A549 (cell line): ENCODE measurements around the gene PPP5C. TPM values are rescaled to one million over a fixed set of nuclear protein-coding genes. Genes with fewer than 3 reads are reported as not detected.
A peak's percentile ranks its signal among the peaks of the same experiment; 100 is the strongest.
"Not testable (repeated sequence)": the region's sequence is repeated elsewhere in the genome, so short reads cannot be mapped to it uniquely, and the experiment has no call there.

ENCODE experiments used
- ATAC-seq, 2 experiments: fragments of 200-7000 bp in 1 of 2; fragments of >200 bp in 1 of 2; cut with Nextera tagmentation in 1 of 2; cut with Tn5 transposase in 1 of 2; 3 replicates each; pipeline versions ENCODE4 v1.8.0 to v1.9.1; 2018 to 2020; ENCODE audit warnings: mild to moderate bottlenecking in 1 of 2, moderate library complexity in 1 of 2
- CTCF ChIA-PET: fragments of 300-600 bp; sonication (Branson Sonifier 250); formaldehyde crosslinking; extraction: SDS; loops from one replicate; lab custom pipeline; 2021; ENCODE audit warnings: antibody characterized with exemption, inconsistent platforms; lab: Yijun Ruan, JAX
- POLR2A ChIA-PET: fragments of 350-600 bp; formaldehyde crosslinking; extraction: SDS; loops from one replicate; lab custom pipeline; 2021; ENCODE audit warnings: antibody characterized with exemption, inconsistent platforms; lab: Yijun Ruan, JAX
- DNase-seq, 2 experiments: peaks; one replicate each; pipeline versions ENCODE4 v3.0.0 to v3.0.0-alpha.2; 2011 to 2016; ENCODE audit warnings: low read depth in 1 of 2, low spot score in 1 of 2
- FAIRE-seq: peaks from 2 replicates; lab custom pipeline; 2011; peaks lifted over from hg19 to GRCh38; lab: Jason Lieb, UNC
- H3K27ac ChIP-seq, 2 experiments: fragments of >200 bp; sonication (Bioruptor Twin); formaldehyde crosslinking; 3 replicates each; pipeline ENCODE4 v1.5.1; 2016 to 2017
- H3K4me1 ChIP-seq: fragments of >200 bp; sonication (Bioruptor Twin); formaldehyde crosslinking; 3 replicates; pipeline ENCODE4 v1.6.1; 2016
- H3K4me2 ChIP-seq: fragments of >200 bp; sonication (Bioruptor Twin); formaldehyde crosslinking; 3 replicates; pipeline ENCODE4 v1.6.1; 2016
- H3K4me3 ChIP-seq: fragments of >200 bp; sonication (Bioruptor Twin); formaldehyde crosslinking; 3 replicates; pipeline ENCODE4 v1.5.1; 2016
- H3K9me3 ChIP-seq: fragments of >200 bp; sonication (Bioruptor Twin); formaldehyde crosslinking; 3 replicates; pipeline ENCODE4 v1.6.1; 2016
- FOSL2 ChIP-seq, 2 experiments: fragments of 450-650 bp in 1 of 2; fragments of >200 bp in 1 of 2; sonication (Bioruptor Twin) in 1 of 2; formaldehyde crosslinking; IDR thresholded peaks; 2 replicates each; pipeline versions ENCODE4 v1.5.0 to v1.6.1; 2016 to 2020; ENCODE audit warnings: mild to moderate bottlenecking in 1 of 2, moderate library complexity in 1 of 2
- HOXA7 ChIP-seq: fragments of 250-450 bp; sonication (Bioruptor Pico); IDR thresholded peaks from 2 replicates; pipeline ENCODE4 v1.5.0; 2020; ENCODE audit warnings: mild to moderate bottlenecking, moderate library complexity
- JUN ChIP-seq, 2 experiments: fragments of >200 bp; sonication (Bioruptor Twin); formaldehyde crosslinking; IDR thresholded peaks; 2 replicates in 1 of 2; 3 replicates in 1 of 2; pipeline ENCODE4 v1.6.1; 2016 to 2017
- JUNB ChIP-seq: fragments of >200 bp; sonication (Bioruptor Twin); formaldehyde crosslinking; IDR thresholded peaks from 2 replicates; pipeline ENCODE4 v1.6.1; 2016
- NFE2L2 ChIP-seq: fragments of 150-350 bp; conservative IDR thresholded peaks from 2 replicates; pipeline ENCODE4 v1.6.1; 2014; ENCODE audit warnings: low read length
- NR3C1 ChIP-seq: fragments of >200 bp; sonication (Bioruptor Twin); formaldehyde crosslinking; IDR thresholded peaks from 3 replicates; pipeline ENCODE4 v1.6.1; 2017
- POLR2A ChIP-seq: IDR thresholded peaks from 2 replicates; pipeline ENCODE4 v1.6.1; 2012; ENCODE audit warnings: mild to moderate bottlenecking, low read length
- SREBF2 ChIP-seq: fragments of 450-650 bp; IDR thresholded peaks from 2 replicates; pipeline ENCODE4 v1.6.1; 2014; ENCODE audit warnings: mild to moderate bottlenecking, moderate library complexity
- TP53 ChIP-seq: fragments of 250-450 bp; sonication (Bioruptor Pico); IDR thresholded peaks from 2 replicates; pipeline ENCODE4 v1.5.0; 2021; ENCODE audit warnings: mild to moderate bottlenecking, moderate library complexity
- ZNF302 ChIP-seq: fragments of 250-450 bp; sonication (Bioruptor Pico); IDR thresholded peaks from 2 replicates; pipeline ENCODE4 v1.9.0; 2021; ENCODE audit warnings: inconsistent platforms, mild to moderate bottlenecking, moderate library complexity
- WGBS: methylation state at CpG from one replicate; pipeline ENCODE4 v1.1.6; 2017; ENCODE audit errors: missing lambda C conversion rate; 5-methylcytosine and 5-hydroxymethylcytosine counted together
- polyA plus RNA-seq, 4 experiments: library from polyadenylated mRNA; depleted of rRNA in 3 of 4; stranded (reverse); fragments of >200 nt; fragmentation: RNase III in 1 of 4; extraction: RNeasy Plus Mini Kit Qiagen cat#74134 plus additional on column Dnase treatment in 1 of 4; gene quantifications; 2 replicates in 3 of 4; 3 replicates in 1 of 4; pipeline ENCODE4 v1.2.3, GENCODE V29; 2011 to 2017
- TF ChIP-seq, protein P1 (sequence below): IDR thresholded peaks from 2 replicates; pipeline ENCODE4 v1.6.1; 2012
- TF ChIP-seq, protein P2 (sequence below): fragments of 250-450 bp; sonication (Bioruptor Pico); IDR thresholded peaks from 2 replicates; pipeline ENCODE4 v1.5.0; 2020; ENCODE audit warnings: low read depth, mild to moderate bottlenecking, moderate library complexity

PPP5C gene
- polyA plus RNA-seq, 2 of the 4 experiments (the other 2 are of a cell fraction): 94.2 to 107 TPM

DNA sequence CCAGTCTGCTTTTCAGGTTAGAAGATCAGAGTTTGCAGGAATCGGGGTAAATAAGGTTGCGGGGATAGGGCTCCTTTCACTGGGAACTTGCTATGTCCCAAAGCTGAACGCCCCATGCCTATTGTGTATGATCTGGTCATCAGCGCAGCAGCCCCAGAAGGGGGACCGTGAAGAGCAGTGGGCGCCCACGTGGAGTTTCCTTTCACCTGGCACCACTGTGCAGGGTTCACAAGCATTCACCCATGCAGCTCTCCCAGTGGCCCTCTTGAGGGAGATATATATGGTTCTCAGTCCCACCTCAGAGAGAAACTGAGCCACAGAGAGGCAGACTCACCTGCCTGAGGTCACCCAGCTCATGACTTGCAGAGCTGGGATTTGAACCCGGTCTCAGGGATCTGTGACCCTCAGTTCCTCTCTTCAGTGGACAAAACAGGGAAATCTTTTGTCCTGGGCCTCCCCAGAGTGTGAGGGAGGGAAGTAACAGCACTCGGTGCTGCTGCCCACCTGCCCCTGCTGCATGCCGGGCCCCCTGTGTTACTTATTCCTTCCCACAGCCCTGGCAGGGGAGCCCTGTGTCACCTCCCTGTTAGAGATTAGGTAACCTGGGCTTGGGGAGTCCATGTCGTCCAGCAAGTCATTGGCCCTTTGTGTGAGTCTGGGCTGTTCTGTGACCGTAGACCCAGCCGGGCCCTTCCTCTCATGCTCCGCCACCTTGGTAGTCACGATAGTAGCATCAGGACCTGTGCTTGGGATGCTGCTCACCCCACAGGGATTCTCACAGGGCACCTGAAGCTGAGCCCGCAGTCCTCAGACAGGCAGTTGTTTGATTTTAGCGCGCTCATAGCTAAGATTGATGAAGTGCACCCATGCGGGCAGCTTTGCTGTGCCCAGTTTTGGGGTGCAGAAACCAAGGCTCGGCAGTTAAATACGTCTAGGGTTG, 27.9 kb downstream of the PPP5C start:
- POLR2A ChIA-PET: interaction anchor here (1.6 kb wide), 1 partner anchor 76 kb away, joined by 9 read pairs; no protein-coding TSS in a partner anchor
- TF ChIP-seq NFE2L2: no peak
- TF ChIP-seq, protein P1, sequence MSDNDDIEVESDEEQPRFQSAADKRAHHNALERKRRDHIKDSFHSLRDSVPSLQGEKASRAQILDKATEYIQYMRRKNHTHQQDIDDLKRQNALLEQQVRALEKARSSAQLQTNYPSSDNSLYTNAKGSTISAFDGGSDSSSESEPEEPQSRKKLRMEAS: no peak
- no peak for TF ChIP-seq SREBF2
- TF ChIP-seq NR3C1: no peak
- TF ChIP-seq, all 56 proteins: peak for 0
- WGBS: 90% methylated on average over 21 of the region's 21 CpGs
- H3K4me2 ChIP-seq: peak overlapping the region; percentile 96
- CTCF ChIA-PET: interaction anchor here (0.9 to 30.8 kb wide), 9 partner anchors 8 to 155 kb away, joined by 3 to 501 read pairs (median 4); no protein-coding TSS in a partner anchor
- ATAC-seq (no peak), DNase-seq (no peak), FAIRE-seq (no peak)
- H3K4me3 ChIP-seq: no peak overlapping the region
- peak overlapping the region; percentile 90 to 94 for H3K27ac ChIP-seq
- no peaks in the 10 kb centered on the region for H3K9me3 ChIP-seq
- H3K4me1 ChIP-seq: peaks cover 49% of the 10 kb centered on the region

DNA sequence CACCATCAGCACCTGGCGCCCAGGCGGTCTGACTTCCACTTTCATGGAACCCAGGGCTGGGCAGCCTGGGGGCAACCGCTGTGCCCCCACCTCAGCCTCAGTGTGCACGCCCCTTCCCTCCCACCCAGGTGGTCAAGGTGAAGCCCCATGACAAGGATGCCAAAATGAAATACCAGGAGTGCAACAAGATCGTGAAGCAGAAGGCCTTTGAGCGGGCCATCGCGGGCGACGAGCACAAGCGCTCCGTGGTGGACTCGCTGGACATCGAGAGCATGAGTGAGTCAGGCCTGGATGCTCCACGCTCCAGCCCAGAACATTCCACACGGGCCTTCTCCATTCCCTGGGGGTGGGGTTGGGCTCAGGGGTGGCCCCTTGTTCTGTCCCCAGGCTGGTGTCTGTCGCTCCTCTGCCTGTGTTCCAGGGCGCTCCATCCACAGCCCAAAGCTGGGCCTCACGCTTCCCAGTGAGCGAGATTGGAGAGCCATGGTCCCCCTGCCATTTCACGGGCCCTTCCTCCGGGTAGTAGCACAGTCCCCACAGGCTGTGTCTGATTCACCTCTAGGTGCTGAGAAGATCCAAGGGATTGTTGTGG, 28.7 kb downstream of the PPP5C start:
- peaks cover 49% of the 10 kb centered on the region for H3K4me1 ChIP-seq
- CTCF ChIA-PET: interaction anchor here (1.2 to 30.8 kb wide), 4 partner anchors 11 to 113 kb away, joined by 4 to 501 read pairs (median 68); no protein-coding TSS in a partner anchor
- POLR2A ChIA-PET, H3K9me3 ChIP-seq, DNase-seq, ATAC-seq, FAIRE-seq, H3K4me3 ChIP-seq, H3K4me2 ChIP-seq: not testable (repeated sequence)
- peak overlapping the region in 1 of 2 experiments; percentile 90; a peak in 2 of 6 replicates for H3K27ac ChIP-seq
- WGBS: 94% methylated on average over 22 of the region's 22 CpGs

DNA sequence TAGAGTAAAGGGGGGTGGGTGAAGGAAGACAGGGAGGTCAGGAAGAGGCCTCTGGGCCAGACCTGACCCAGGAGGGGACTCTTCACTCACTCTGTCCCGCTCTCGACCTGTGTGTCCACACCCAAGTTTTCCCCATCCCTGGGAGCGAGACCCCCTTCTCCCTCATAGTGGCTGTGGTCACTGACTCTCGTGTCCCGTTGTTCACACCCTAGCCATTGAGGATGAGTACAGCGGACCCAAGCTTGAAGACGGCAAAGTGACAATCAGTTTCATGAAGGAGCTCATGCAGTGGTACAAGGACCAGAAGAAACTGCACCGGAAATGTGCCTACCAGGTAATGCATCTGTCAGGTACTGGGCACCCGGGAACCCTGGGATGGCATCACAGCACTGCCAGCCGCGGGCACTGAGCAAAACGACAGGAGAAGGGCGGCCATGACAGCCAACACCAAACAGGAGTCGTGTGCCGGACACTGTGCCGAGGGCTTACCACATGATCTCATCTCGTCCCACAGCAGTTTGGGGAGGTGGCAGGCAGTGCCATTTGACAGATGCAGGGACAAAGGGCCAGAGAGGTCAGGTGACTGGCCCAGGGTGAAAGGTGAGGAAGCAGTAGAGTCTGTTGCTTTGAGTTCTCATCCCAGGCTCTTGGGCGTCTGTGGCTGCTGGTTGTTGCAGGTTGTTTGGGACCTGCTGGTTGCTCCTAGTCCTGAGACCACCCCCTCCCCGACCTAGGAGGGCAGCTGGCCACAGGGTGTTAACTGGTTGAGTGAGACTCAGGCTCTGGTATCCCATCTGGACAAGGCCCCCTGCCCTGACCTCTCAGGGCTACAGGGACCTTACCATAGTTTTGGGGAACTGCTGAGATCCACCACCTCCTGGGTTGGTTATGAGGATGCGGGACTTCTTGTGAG, 29.6 kb downstream of the PPP5C start:
- WGBS: 92% methylated on average over 20 of the region's 20 CpGs
- no peak for ATAC-seq
- TF ChIP-seq TP53 (CRISPR knock-in tag) (no peak), JUNB (no peak), ZNF302 (CRISPR knock-in tag) (no peak), JUN (IDR thresholded peaks at IDR 0.05) (no peak), POLR2A (no peak)
- TF ChIP-seq, protein P2, sequence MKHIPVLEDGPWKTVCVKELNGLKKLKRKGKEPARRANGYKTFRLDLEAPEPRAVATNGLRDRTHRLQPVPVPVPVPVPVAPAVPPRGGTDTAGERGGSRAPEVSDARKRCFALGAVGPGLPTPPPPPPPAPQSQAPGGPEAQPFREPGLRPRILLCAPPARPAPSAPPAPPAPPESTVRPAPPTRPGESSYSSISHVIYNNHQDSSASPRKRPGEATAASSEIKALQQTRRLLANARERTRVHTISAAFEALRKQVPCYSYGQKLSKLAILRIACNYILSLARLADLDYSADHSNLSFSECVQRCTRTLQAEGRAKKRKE: no peak
- Histone ChIP-seq H3K4me2 (no peak overlapping the region), H3K27ac (no peak overlapping the region), H3K4me1 (peaks cover 43% of the 10 kb centered on the region), H3K9me3 (no peaks in the 10 kb centered on the region), H3K4me3 (no peak overlapping the region)
- no peak for DNase-seq
- ChIA-PET POLR2A (no interaction called here), CTCF (interaction anchor here (0.8 to 30.8 kb wide), 12 partner anchors 10 to 348 kb away, joined by 3 to 501 read pairs (median 3); partner anchors contain the start of gene PPP5C)
- no peak for FAIRE-seq

DNA sequence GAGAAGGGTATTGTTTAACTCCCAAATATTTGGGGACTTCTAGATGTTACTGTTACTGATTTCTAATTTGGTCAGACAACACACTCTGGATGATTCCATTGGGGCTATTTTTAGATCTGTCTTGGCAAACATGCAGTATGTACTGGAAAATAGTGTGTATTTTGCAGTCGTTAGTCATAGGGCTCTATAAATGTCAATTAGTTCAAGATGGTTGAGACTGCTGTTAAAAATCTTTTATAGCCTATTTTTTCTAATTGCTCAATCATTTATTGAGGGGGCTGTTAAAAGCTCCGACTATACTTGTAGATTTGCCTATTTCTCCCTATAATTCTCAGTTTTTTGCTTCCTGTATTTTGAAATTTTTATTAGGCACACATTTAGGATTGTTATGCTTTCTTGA, 31.4 kb downstream of the PPP5C start:
- TF ChIP-seq FOSL2 (IDR thresholded peaks at IDR 0.05): no peak
- TF ChIP-seq FOSL2 (CRISPR knock-in tag; IDR thresholded peaks at IDR 0.05): peak; percentile 16; the same call in 1 of the 2 replicates
- TF ChIP-seq HOXA7 (CRISPR knock-in tag): no peak
- ATAC-seq (no peak), DNase-seq (no peak), FAIRE-seq (peak; percentile 70)
- ChIA-PET POLR2A (no interaction called here), CTCF (interaction anchor here (1.2 to 30.8 kb wide), 6 partner anchors 9 to 151 kb away, joined by 3 to 501 read pairs (median 5); no protein-coding TSS in a partner anchor)
- no peak overlapping the region for H3K4me2 ChIP-seq
- 62% methylated on average over 2 of the region's 2 CpGs for WGBS
- no peak overlapping the region for H3K4me3 ChIP-seq
- H3K4me1 ChIP-seq: peaks cover 25% of the 10 kb centered on the region
- no peak overlapping the region for H3K27ac ChIP-seq
- no peaks in the 10 kb centered on the region for H3K9me3 ChIP-seq
